IMR-90 (cell line): Measurements from ENCODE around the gene BOD1. TPM values are rescaled to one million over a fixed set of nuclear protein-coding genes. Genes with fewer than 3 reads are reported as not detected.

Experiments used
- ATAC-seq: fragments of 200-7000 bp; cut with Tn5 transposase; 2 replicates; pipeline ENCODE4 v1.9.1; 2020; ENCODE audit warnings: low read depth, mild to moderate bottlenecking, moderate library complexity
- BruUV-seq: library from RNA; stranded (reverse); fragments of 400-500 nt; replicated peaks from 2 replicates; lab custom pipeline; 2021; lab: Mats Ljungman, UMichigan
- CTCF ChIA-PET: fragments of 300-600 bp; formaldehyde crosslinking; extraction: SDS; loops from one replicate; lab custom pipeline; 2021; ENCODE audit warnings: antibody characterized with exemption; lab: Yijun Ruan, JAX
- POLR2A ChIA-PET: fragments of 300-600 bp; sonication (Branson Sonifier 250); formaldehyde crosslinking; loops from one replicate; lab custom pipeline; 2022; ENCODE audit warnings: antibody characterized with exemption; ENCODE audit not compliant: unreplicated experiment; lab: Charles Lee
- DNase-seq: peaks from one replicate; pipeline ENCODE4 v3.0.0; 2013
- H2AFZ ChIP-seq: replicated peaks from 2 replicates; pipeline ENCODE3; 2013; ENCODE audit warnings: low read length, mild to moderate bottlenecking; ENCODE audit not compliant: poor library complexity
- H2AK5ac ChIP-seq: 2 replicates; pipeline ENCODE4 v1.6.1; 2013; ENCODE audit warnings: low read depth, low read length, inconsistent platforms
- H2AK9ac ChIP-seq: replicated peaks from 2 replicates; pipeline ENCODE3; 2013; ENCODE audit warnings: mild to moderate bottlenecking, low read depth, low read length, moderate library complexity; ENCODE audit not compliant: poor library complexity
- H2BK120ac ChIP-seq: 2 replicates; pipeline ENCODE4 v1.6.1; 2013; ENCODE audit warnings: low read depth, low read length, inconsistent platforms
- H2BK15ac ChIP-seq: 3 replicates; pipeline ENCODE4 v1.6.1; 2013; ENCODE audit warnings: low read depth, low read length, inconsistent platforms
- H2BK20ac ChIP-seq: 2 replicates; pipeline ENCODE4 v1.6.1; 2013; ENCODE audit warnings: low read depth, mild to moderate bottlenecking, inconsistent platforms, low read length, moderate library complexity
- H2BK5ac ChIP-seq: 2 replicates; pipeline ENCODE4 v1.6.1; 2013; ENCODE audit warnings: mild to moderate bottlenecking, low read depth, low read length, inconsistent platforms; ENCODE audit not compliant: poor library complexity, severe bottlenecking
- H3K14ac ChIP-seq: replicated peaks from 2 replicates; pipeline ENCODE4 v1.6.1; 2013; ENCODE audit warnings: low read depth, low read length, inconsistent platforms
- H3K18ac ChIP-seq: 2 replicates; pipeline ENCODE4 v1.6.1; 2013; ENCODE audit warnings: low read depth, low read length, control low read depth
- H3K23ac ChIP-seq: 2 replicates; pipeline ENCODE4 v1.6.1; 2013; ENCODE audit warnings: low read depth, low read length, inconsistent platforms
- H3K27ac ChIP-seq: 2 replicates; pipeline ENCODE4 v1.5.1; 2013; ENCODE audit warnings: mild to moderate bottlenecking, control low read depth, low read length; ENCODE audit not compliant: insufficient read depth
- H3K27me3 ChIP-seq: 2 replicates; pipeline ENCODE4 v1.6.1; 2013; ENCODE audit warnings: low read length; ENCODE audit not compliant: control insufficient read depth, insufficient read depth
- H3K36me3 ChIP-seq: 2 replicates; pipeline ENCODE4 v1.6.1; 2013; ENCODE audit warnings: low read length, mixed read lengths; ENCODE audit not compliant: control insufficient read depth, insufficient read depth
- H3K4ac ChIP-seq: 2 replicates; pipeline ENCODE4 v1.6.1; 2013; ENCODE audit warnings: low read depth, low read length, inconsistent platforms
- H3K4me1 ChIP-seq: 2 replicates; pipeline ENCODE4 v1.6.1; 2013; ENCODE audit warnings: low read length, mixed read lengths; ENCODE audit not compliant: control insufficient read depth, insufficient read depth
- H3K4me2 ChIP-seq: 2 replicates; pipeline ENCODE4 v1.6.1; 2013; ENCODE audit warnings: low read depth, mild to moderate bottlenecking, control low read depth, low read length, moderate library complexity
- H3K4me3 ChIP-seq: 2 replicates; pipeline ENCODE4 v1.5.1; 2013; ENCODE audit warnings: low read depth, mild to moderate bottlenecking, control low read depth, low read length, moderate library complexity; ENCODE audit not compliant: insufficient read depth
- H3K56ac ChIP-seq: 2 replicates; pipeline ENCODE4 v1.6.1; 2013; ENCODE audit warnings: low read length, inconsistent platforms; ENCODE audit not compliant: insufficient read depth; ENCODE audit errors: extremely low read depth
- H3K79me1 ChIP-seq, 2 experiments: 2 replicates each; pipeline ENCODE4 v1.6.1; 2013; ENCODE audit warnings: low read length in 2 of 2, inconsistent platforms in 1 of 2, low read depth in 1 of 2
- H3K9ac ChIP-seq: 2 replicates; pipeline ENCODE4 v1.6.1; 2013; ENCODE audit warnings: low read depth, low read length, control low read depth
- H3K9me1 ChIP-seq: 2 replicates; pipeline ENCODE4 v1.6.1; 2013; ENCODE audit warnings: low read length, inconsistent platforms; ENCODE audit not compliant: insufficient read depth
- H3K9me3 ChIP-seq: 2 replicates; pipeline ENCODE4 v1.6.1; 2013; ENCODE audit warnings: low read length; ENCODE audit not compliant: control insufficient read depth, insufficient read depth
- H4K20me1 ChIP-seq: 2 replicates; pipeline ENCODE4 v1.6.1; 2013; ENCODE audit warnings: low read length, inconsistent platforms; ENCODE audit not compliant: insufficient read depth
- H4K5ac ChIP-seq: 2 replicates; pipeline ENCODE4 v1.6.1; 2013; ENCODE audit warnings: mild to moderate bottlenecking, low read depth, low read length, control low read depth
- H4K8ac ChIP-seq, 2 experiments: 2 replicates each; pipeline ENCODE4 v1.6.1; 2013; ENCODE audit warnings: low read depth in 2 of 2, low read length in 2 of 2, control low read depth in 1 of 2, inconsistent platforms in 1 of 2
- H4K91ac ChIP-seq: 2 replicates; pipeline ENCODE4 v1.6.1; 2013; ENCODE audit warnings: low read depth, low read length, inconsistent platforms; ENCODE audit not compliant: insufficient read depth
- MXI1 ChIP-seq: IDR thresholded peaks from 2 replicates; pipeline ENCODE4 v1.6.1; 2012; ENCODE audit warnings: low read depth, mild to moderate bottlenecking, low read length, moderate library complexity, borderline replicate concordance
- WGBS, 2 experiments: methylation state at CpG; one replicate each; pipeline versions ENCODE4 v1.1.5 to v1.1.7; 2013; ENCODE audit warnings: missing lambda C conversion rate in 2 of 2; ENCODE audit not compliant: insufficient read length in 1 of 2; ENCODE audit errors: extremely low coverage in 2 of 2; 5-methylcytosine and 5-hydroxymethylcytosine counted together
- dilution Hi-C: fragments of 300-500 bp; cut with HindIII; formaldehyde crosslinking; loops from one replicate; pipeline ENCODE4 v1.14.3; 2018; ENCODE audit warnings: low sequenced_read_pairs; ENCODE audit not compliant: unreplicated experiment
- in situ Hi-C: fragments of 300-500 bp; cut with MboI; formaldehyde crosslinking; loops from 3 replicates; pipeline ENCODE4 v1.14.3; 2019; ENCODE audit warnings: low sequenced_read_pairs, inconsistent platforms, mixed read lengths
- intact Hi-C: fragments of 100-400 bp; cut with micrococcal nuclease; formaldehyde crosslinking; loops from 2 replicates; pipeline ENCODE4 v1.10.0; 2022
- polyA plus RNA-seq, 3 experiments: library from polyadenylated mRNA; depleted of rRNA; stranded (reverse); fragments of >200 nt; gene quantifications; 2 replicates each; pipeline ENCODE4 v1.2.3, GENCODE V29; 2012; ENCODE audit warnings: low replicate concordance in 1 of 3
- total RNA-seq: library from RNA; depleted of rRNA; stranded (reverse); fragments of >200 nt; gene quantifications from 2 replicates; pipeline ENCODE4 v1.2.3, GENCODE V29; 2012
- TF ChIP-seq, protein P1 (sequence below): fragments of 150-350 bp; IDR thresholded peaks from 2 replicates; pipeline ENCODE4 v1.6.1; 2016; ENCODE audit warnings: low read depth, mild to moderate bottlenecking, low read length, moderate library complexity, borderline replicate concordance

BOD1 gene
- total and polyA plus RNA-seq, 2 of the 4 experiments (the other 2 are of a cell fraction), result 57.9 to 71.7 TPM

DNA sequence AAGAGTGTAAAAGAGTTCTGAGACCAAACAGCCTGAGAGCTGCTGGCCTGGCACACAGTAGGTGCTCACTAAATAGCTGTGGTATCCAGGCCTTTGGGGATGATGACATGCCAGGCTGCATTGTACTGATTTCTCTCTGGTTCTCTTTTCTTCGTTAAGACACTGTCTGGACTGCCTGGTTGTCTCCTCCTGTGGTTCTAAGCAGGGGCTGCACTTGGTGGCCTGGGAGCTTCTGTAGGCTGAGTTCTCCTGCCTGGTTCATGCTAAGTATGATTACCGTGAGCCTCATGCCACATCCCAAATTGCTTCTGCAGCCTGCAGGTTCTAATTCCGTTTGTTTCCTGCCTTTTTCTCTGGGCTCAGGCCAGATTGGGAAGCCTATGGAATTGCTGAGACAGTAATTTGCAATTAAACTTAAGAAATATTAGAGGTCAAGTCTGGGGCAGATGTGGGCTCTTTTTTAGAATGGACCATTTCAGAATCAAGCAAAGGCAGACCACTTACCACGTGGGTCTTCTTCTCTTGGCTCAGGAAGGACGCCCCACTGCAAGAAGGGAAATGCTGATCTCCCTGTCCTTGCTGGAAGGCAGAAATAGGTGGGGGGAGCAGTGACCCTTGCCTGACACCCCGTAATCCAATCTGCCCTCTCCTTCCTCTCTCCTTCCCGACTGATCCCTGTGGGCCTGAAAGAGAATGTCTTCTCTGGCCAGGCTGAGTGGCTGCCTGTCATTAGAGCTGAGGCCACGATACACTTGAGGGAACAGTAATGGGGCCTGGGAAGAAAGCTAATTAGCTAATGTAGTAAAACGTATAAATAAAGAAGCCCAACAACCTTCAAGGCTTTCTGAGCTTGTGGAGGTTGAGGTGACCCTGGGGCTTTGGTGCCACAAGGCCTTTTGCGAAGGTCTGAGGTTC lies 21.9 kb upstream of the BOD1 start:
- no peaks in the 10 kb centered on the region for H3K4me1 ChIP-seq
- no peaks in the 10 kb centered on the region for H3K36me3 ChIP-seq
- dilution Hi-C loops, result no loop called here
- in situ Hi-C loops, result no loop called here
- H3K79me1 ChIP-seq, result no peaks in the 10 kb centered on the region
- peaks cover 19% of the 10 kb centered on the region for H3K27me3 ChIP-seq
- H3K14ac ChIP-seq, result no peak overlapping the region
- no peak overlapping the region for H4K8ac ChIP-seq
- BruUV-seq, result no TSS peak
- no CpG with 5 or more reads among the region's 10 CpGs for WGBS, 2 experiments
- no peak overlapping the region for H2BK5ac ChIP-seq
- H3K9ac ChIP-seq, result no peak overlapping the region
- H2BK120ac ChIP-seq, result no peak overlapping the region
- no peak for DNase-seq
- POLR2A ChIA-PET, result interaction anchor here (0.6 kb wide), 1 partner anchor 109 kb away, joined by 5 read pairs; no protein-coding TSS in a partner anchor
- H4K5ac ChIP-seq, result no peak overlapping the region
- no peaks in the 10 kb centered on the region for H4K20me1 ChIP-seq
- no peak overlapping the region for H3K4me2 ChIP-seq
- no peak overlapping the region for H2AK5ac ChIP-seq
- H4K91ac ChIP-seq, result no peak overlapping the region
- H3K4ac ChIP-seq, result no peak overlapping the region
- no peak overlapping the region for H3K27ac ChIP-seq
- TF ChIP-seq, protein P1, sequence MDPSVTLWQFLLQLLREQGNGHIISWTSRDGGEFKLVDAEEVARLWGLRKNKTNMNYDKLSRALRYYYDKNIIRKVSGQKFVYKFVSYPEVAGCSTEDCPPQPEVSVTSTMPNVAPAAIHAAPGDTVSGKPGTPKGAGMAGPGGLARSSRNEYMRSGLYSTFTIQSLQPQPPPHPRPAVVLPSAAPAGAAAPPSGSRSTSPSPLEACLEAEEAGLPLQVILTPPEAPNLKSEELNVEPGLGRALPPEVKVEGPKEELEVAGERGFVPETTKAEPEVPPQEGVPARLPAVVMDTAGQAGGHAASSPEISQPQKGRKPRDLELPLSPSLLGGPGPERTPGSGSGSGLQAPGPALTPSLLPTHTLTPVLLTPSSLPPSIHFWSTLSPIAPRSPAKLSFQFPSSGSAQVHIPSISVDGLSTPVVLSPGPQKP, result no peak
- no peak for TF ChIP-seq MXI1
- no peak overlapping the region for H2BK15ac ChIP-seq
- intact Hi-C loops, result no loop called here
- H2AFZ ChIP-seq, result no peak overlapping the region
- no peak overlapping the region for H3K18ac ChIP-seq
- H3K4me3 ChIP-seq, result no peak overlapping the region
- no peaks in the 10 kb centered on the region for H3K9me3 ChIP-seq
- H3K56ac ChIP-seq, result no peak overlapping the region
- CTCF ChIA-PET, result interaction anchor here (1.0 to 1.2 kb wide), 2 partner anchors 9 to 334 kb away, joined by 3 read pairs; no protein-coding TSS in a partner anchor
- peaks cover 4% of the 10 kb centered on the region; the same call in 1 of the 2 replicates for H3K9me1 ChIP-seq
- H2BK20ac ChIP-seq, result no peak overlapping the region
- no peak overlapping the region for H3K23ac ChIP-seq
- ATAC-seq, result no peak
- H2AK9ac ChIP-seq, result no peak overlapping the region
